HUES6 (cell line): ENCODE data around the gene SCRT2.
"Not testable (repeated sequence)": the region's sequence is repeated elsewhere in the genome, so short reads cannot be mapped to it uniquely, and the experiment has no call there.

Experiments used
- H3K27ac ChIP-seq: 2 replicates; pipeline ENCODE4 v1.7.0; 2013; ENCODE audit warnings: low read depth, mild to moderate bottlenecking, low read length, inconsistent platforms
- H3K27me3 ChIP-seq: 2 replicates; pipeline ENCODE4 v1.6.1; 2013; ENCODE audit warnings: low read length; ENCODE audit not compliant: control insufficient read depth, insufficient read depth
- H3K36me3 ChIP-seq: 2 replicates; pipeline ENCODE4 v1.6.1; 2013; ENCODE audit warnings: low read length; ENCODE audit not compliant: control insufficient read depth, insufficient read depth
- H3K4me1 ChIP-seq: 2 replicates; pipeline ENCODE4 v1.6.1; 2013; ENCODE audit warnings: low read length; ENCODE audit not compliant: control insufficient read depth, insufficient read depth
- H3K4me3 ChIP-seq: 2 replicates; pipeline ENCODE4 v1.5.1; 2013; ENCODE audit warnings: low read depth, low read length
- H3K9ac ChIP-seq: one replicate; pipeline ENCODE4 v1.6.1; 2013; ENCODE audit warnings: mild to moderate bottlenecking, low read length
- H3K9me3 ChIP-seq: 2 replicates; pipeline ENCODE4 v1.6.1; 2013; ENCODE audit warnings: low read depth, low read length; ENCODE audit not compliant: control insufficient read depth, insufficient read depth

Gene SCRT2

GRCh38 chr20:651713-652614, 23.6 kb downstream of the SCRT2 start:
- Histone ChIP-seq H3K4me1 (peaks cover 27% of the 10 kb centered on the region), H3K4me3 (peak overlapping the region; percentile 86), H3K36me3 (peaks cover 40% of the 10 kb centered on the region), H3K27ac (no peak overlapping the region), H3K9ac (peak overlapping the region; percentile 89), H3K27me3 (peaks cover 4% of the 10 kb centered on the region; the same call in 1 of the 2 replicates), H3K9me3 (no peaks in the 10 kb centered on the region)

GRCh38 chr20:650954-651353, 24.6 kb downstream of the SCRT2 start:
- Histone ChIP-seq H3K4me3 (no peak overlapping the region), H3K27ac (no peak overlapping the region), H3K27me3 (peaks cover 4% of the 10 kb centered on the region; the same call in 1 of the 2 replicates), H3K4me1 (peaks cover 20% of the 10 kb centered on the region), H3K9ac (no peak overlapping the region), H3K9me3 (no peaks in the 10 kb centered on the region), H3K36me3 (peaks cover 42% of the 10 kb centered on the region)

GRCh38 chr20:650281-650680, 25.3 kb downstream of the SCRT2 start:
- Histone ChIP-seq H3K4me1 (peaks cover 24% of the 10 kb centered on the region), H3K9me3 (no peaks in the 10 kb centered on the region), H3K36me3 (peaks cover 42% of the 10 kb centered on the region), H3K9ac (no peak overlapping the region), H3K27ac (no peak overlapping the region), H3K4me3 (no peak overlapping the region), H3K27me3 (peaks cover 4% of the 10 kb centered on the region; the same call in 1 of the 2 replicates)

GRCh38 chr20:647479-648019, 28.1 kb downstream of the SCRT2 start:
- Histone ChIP-seq H3K27me3 (no peaks in the 10 kb centered on the region), H3K9ac (no peak overlapping the region), H3K27ac (no peak overlapping the region), H3K9me3 (no peaks in the 10 kb centered on the region), H3K4me3 (no peak overlapping the region), H3K4me1 (peaks cover 16% of the 10 kb centered on the region), H3K36me3 (peaks cover 42% of the 10 kb centered on the region)

GRCh38 chr20:646868-647233, 28.8 kb downstream of the SCRT2 start:
- H3K4me3 ChIP-seq = no peak overlapping the region
- H3K27me3 ChIP-seq = no peaks in the 10 kb centered on the region
- no peak overlapping the region for H3K27ac ChIP-seq
- peaks cover 10% of the 10 kb centered on the region for H3K4me1 ChIP-seq
- H3K9ac ChIP-seq = no peak overlapping the region
- no peaks in the 10 kb centered on the region for H3K9me3 ChIP-seq
- peaks cover 42% of the 10 kb centered on the region for H3K36me3 ChIP-seq

GRCh38 chr20:646107-646867, 29.3 kb downstream of the SCRT2 start:
- H3K4me3 ChIP-seq = no peak overlapping the region
- no peaks in the 10 kb centered on the region for H3K9me3 ChIP-seq
- H3K27ac ChIP-seq = no peak overlapping the region
- H3K27me3 ChIP-seq = no peaks in the 10 kb centered on the region
- H3K4me1 ChIP-seq = peaks cover 7% of the 10 kb centered on the region; the same call in 1 of the 2 replicates
- no peak overlapping the region for H3K9ac ChIP-seq
- H3K36me3 ChIP-seq = peaks cover 42% of the 10 kb centered on the region

- Histone ChIP-seq H3K4me1 (peaks cover 7% of the 10 kb centered on the region; the same call in 1 of the 2 replicates), H3K9ac (no peak overlapping the region), H3K4me3 (no peak overlapping the region), H3K9me3 (no peaks in the 10 kb centered on the region), H3K27me3 (no peaks in the 10 kb centered on the region), H3K27ac (no peak overlapping the region), H3K36me3 (peaks cover 34% of the 10 kb centered on the region)
Observed at GRCh38 chr20:645318-646106, 30.1 kb downstream of the SCRT2 start.

GRCh38 chr20:644692-645317, 30.8 kb downstream of the SCRT2 start:
- Histone ChIP-seq H3K27me3 (no peaks in the 10 kb centered on the region), H3K4me1 (peaks cover 7% of the 10 kb centered on the region; the same call in 1 of the 2 replicates), H3K9me3 (no peaks in the 10 kb centered on the region), H3K36me3 (peaks cover 27% of the 10 kb centered on the region), H3K9ac (no peak overlapping the region), H3K4me3 (no peak overlapping the region), H3K27ac (no peak overlapping the region)

GRCh38 chr20:642398-643174, 33.0 kb downstream of the SCRT2 start:
- Histone ChIP-seq H3K27me3 (no peaks in the 10 kb centered on the region), H3K36me3 (peaks cover 8% of the 10 kb centered on the region), H3K4me1 (peaks cover 7% of the 10 kb centered on the region; the same call in 1 of the 2 replicates), H3K9me3 (no peaks in the 10 kb centered on the region), H3K9ac (no peak overlapping the region), H3K27ac (no peak overlapping the region), H3K4me3 (no peak overlapping the region)

- H3K36me3 ChIP-seq, H3K27me3 ChIP-seq, H3K4me3 ChIP-seq, H3K27ac ChIP-seq, H3K9ac ChIP-seq, H3K4me1 ChIP-seq, H3K9me3 ChIP-seq: not testable (repeated sequence)
Observed at GRCh38 chr20:642013-642397, 33.6 kb downstream of the SCRT2 start.
